Breast epithelium (tissue), 4 donors: Measurements from ENCODE around the gene DNAH10. TPM values are rescaled to one million over a fixed set of nuclear protein-coding genes. Genes with fewer than 3 reads are reported as not detected.
A peak's percentile ranks its signal among the peaks of the same experiment; 100 is the strongest.

Experiments used
- DNase-seq, 2 donors: peaks; one replicate each; pipeline ENCODE4 v3.0.0-alpha.2; 2019; ENCODE audit warnings: low spot score in 2 of 2
- H3K27ac ChIP-seq, 2 donors: fragments of 200-600 bp; sonication (generic) in 1 of 2; one replicate each; pipeline ENCODE4 v1.5.1; 2016 to 2019; ENCODE audit warnings: mild to moderate bottlenecking in 1 of 2
- H3K27me3 ChIP-seq, 2 donors: fragments of 200-600 bp; sonication (generic) in 1 of 2; one replicate each; pipeline versions ENCODE4 v1.5.1 to v1.6.0; 2017 to 2019; ENCODE audit warnings: control low read depth in 1 of 2, mild to moderate bottlenecking in 1 of 2
- H3K36me3 ChIP-seq: fragments of 200-600 bp; one replicate; pipeline ENCODE4 v1.5.1; 2019
- H3K4me1 ChIP-seq, 2 donors: fragments of 200-600 bp; sonication (generic); one replicate each; pipeline ENCODE4 v1.5.1; 2016 to 2019; ENCODE audit warnings: control low read depth in 1 of 2
- H3K4me3 ChIP-seq, 3 donors: fragments of 200-600 bp; sonication (generic); 1 replicate in 2 of 3; 2 replicates in 1 of 3; pipeline ENCODE4 v1.5.1; 2016 to 2019; ENCODE audit warnings: mild to moderate bottlenecking in 3 of 3, moderate library complexity in 2 of 3
- H3K9me3 ChIP-seq, 2 donors: fragments of 200-600 bp; sonication (generic) in 1 of 2; one replicate each; pipeline ENCODE4 v1.5.1; 2016 to 2019; ENCODE audit warnings: control low read depth in 1 of 2
- CTCF ChIP-seq, 3 donors: fragments of 450-650 bp; IDR thresholded peaks; one replicate each; pipeline ENCODE4 v1.5.1; 2016 to 2017; ENCODE audit warnings: antibody characterized with exemption in 3 of 3, mild to moderate bottlenecking in 3 of 3, moderate library complexity in 3 of 3
- POLR2A ChIP-seq: fragments of 450-650 bp; IDR thresholded peaks from one replicate; pipeline ENCODE4 v1.6.1; 2016; ENCODE audit warnings: antibody characterized with exemption, mild to moderate bottlenecking, moderate library complexity
- POLR2AphosphoS5 ChIP-seq, 3 donors: sonication (generic); formaldehyde crosslinking; IDR thresholded peaks; one replicate each; pipeline ENCODE4 v1.6.1; 2017; ENCODE audit warnings: antibody characterized with exemption in 3 of 3
- intact Hi-C: fragments of 100-400 bp; cut with DNase I; formaldehyde crosslinking; loops from one replicate; pipeline ENCODE4 v1.15.1; 2023; ENCODE audit warnings: low total_unique reads
- total RNA-seq, 3 donors: library from RNA; depleted of rRNA; stranded (reverse); fragments of >200 nt; gene quantifications; one replicate each; pipeline ENCODE4 v1.1.0, GENCODE V29; 2016

DNAH10 gene
- total RNA-seq, 3 donors from 2014 or later: under 0.01 to 0.44 (median 0.33) TPM

DNA sequence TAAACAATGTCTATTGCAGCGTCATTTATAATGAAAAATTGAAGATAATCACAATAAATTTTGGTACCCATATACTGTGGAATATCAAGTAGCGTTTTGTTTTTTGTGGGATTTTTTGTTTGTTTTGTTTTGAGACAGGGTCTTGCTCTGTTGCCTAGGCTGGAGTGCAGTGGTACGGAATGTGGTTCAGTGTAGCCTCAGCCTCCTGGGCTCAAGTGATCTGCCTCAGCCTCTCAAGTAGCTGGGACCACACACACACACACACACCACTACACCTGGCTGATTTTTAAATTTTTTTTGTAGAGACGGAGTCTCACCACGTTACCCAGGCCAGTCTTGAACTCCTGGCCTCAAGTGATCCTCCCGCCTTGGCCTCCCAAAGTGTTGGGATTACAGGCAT, 217.5 kb downstream of the DNAH10 start:
- Histone ChIP-seq H3K36me3 (no peaks in the 10 kb centered on the region), H3K9me3 (no peaks in the 10 kb centered on the region), H3K4me1 (no peaks in the 10 kb centered on the region), H3K4me3 (no peak overlapping the region), H3K27me3 (no peaks in the 10 kb centered on the region), H3K27ac (no peak overlapping the region)
- no peak for TF ChIP-seq CTCF (IDR thresholded peaks at IDR 0.05)
- TF ChIP-seq POLR2AphosphoS5 (IDR thresholded peaks at IDR 0.05): no peak
- no peak for TF ChIP-seq POLR2A
- DNase-seq: no peak
- intact Hi-C loops: no loop called here

GRCh38 chr12:123982269-123982668, 220.2 kb downstream of the DNAH10 start:
- H3K9me3 ChIP-seq: no peaks in the 10 kb centered on the region
- H3K27me3 ChIP-seq: no peaks in the 10 kb centered on the region
- no peaks in the 10 kb centered on the region for H3K4me1 ChIP-seq
- intact Hi-C loops: no loop called here
- H3K36me3 ChIP-seq: no peaks in the 10 kb centered on the region
- no peak for TF ChIP-seq POLR2AphosphoS5 (IDR thresholded peaks at IDR 0.05)
- TF ChIP-seq POLR2A: no peak
- no peak for TF ChIP-seq CTCF (IDR thresholded peaks at IDR 0.05)
- H3K27ac ChIP-seq: no peak overlapping the region
- no peak for DNase-seq
- no peak overlapping the region for H3K4me3 ChIP-seq

- H3K4me1 ChIP-seq: no peaks in the 10 kb centered on the region
- no peaks in the 10 kb centered on the region for H3K27me3 ChIP-seq
- H3K9me3 ChIP-seq: no peaks in the 10 kb centered on the region
- no peaks in the 10 kb centered on the region for H3K36me3 ChIP-seq
- no peak for DNase-seq
- H3K27ac ChIP-seq: peak overlapping the region; percentile 9 to 54
- intact Hi-C loops: no loop called here
- TF ChIP-seq POLR2AphosphoS5 (IDR thresholded peaks at IDR 0.05) (peak in 1 of 3 donors; percentile 54), CTCF (IDR thresholded peaks at IDR 0.05) (peak in 1 of 3 donors; percentile 53), POLR2A (no peak)
- H3K4me3 ChIP-seq: no peak overlapping the region
Observed at GRCh38 chr12:123983822-123984485, 221.9 kb downstream of the DNAH10 start.

DNA sequence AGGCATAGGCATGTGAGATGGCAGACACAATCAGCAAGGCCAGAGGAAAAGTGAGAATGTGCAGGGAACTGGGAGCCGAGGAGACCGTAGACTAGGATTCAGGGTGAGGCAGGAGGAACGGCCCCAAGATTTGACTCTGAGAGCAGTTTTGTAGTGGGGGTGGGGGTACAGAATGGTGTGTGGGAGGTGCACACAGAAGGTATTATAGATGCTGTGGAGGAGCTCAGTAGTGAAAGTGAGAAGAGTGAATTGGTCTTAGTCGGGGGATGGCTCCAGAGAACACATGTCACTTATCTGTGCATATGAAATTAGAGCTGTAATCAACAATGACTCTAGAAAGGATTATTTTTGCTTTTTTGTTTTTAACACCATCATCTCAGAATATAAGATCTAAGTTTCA, 222.8 kb downstream of the DNAH10 start:
- Histone ChIP-seq H3K27ac (peak overlapping the region in 1 of 2 donors; percentile 34), H3K27me3 (no peaks in the 10 kb centered on the region), H3K4me1 (peaks cover 0 to 4% of the 10 kb centered on the region in 2 donors), H3K36me3 (no peaks in the 10 kb centered on the region), H3K9me3 (no peaks in the 10 kb centered on the region), H3K4me3 (no peak overlapping the region)
- intact Hi-C loops: no loop called here
- no peak for DNase-seq
- TF ChIP-seq POLR2AphosphoS5 (IDR thresholded peaks at IDR 0.05) (no peak), CTCF (IDR thresholded peaks at IDR 0.05) (no peak), POLR2A (no peak)

Other genes starting within 250 kb of the DNAH10 start
- 10 to 100 TPM; 14.4 to 15.1 (median 14.7) TPM for gene RILPL1, start 228.6 kb upstream of the DNAH10 start, total RNA-seq
- gene TMED2, start 177.7 kb upstream of the DNAH10 start, total RNA-seq: 100 to 1,000 TPM; 137 to 153 (median 152) TPM
- gene DDX55, start 160.2 kb upstream of the DNAH10 start, total RNA-seq: 10 to 100 TPM; 17.3 to 36.4 (median 19.7) TPM
- gene EIF2B1, start 128.6 kb upstream of the DNAH10 start, total RNA-seq: 100 to 1,000 TPM; 133 to 162 (median 147) TPM
- gene GTF2H3, start 128.5 kb upstream of the DNAH10 start, total RNA-seq: 10 to 100 TPM; 13.0 to 28.1 (median 23.3) TPM
- gene TCTN2, start 91.2 kb upstream of the DNAH10 start, total RNA-seq: 10 to 100 TPM; 11.5 to 22.2 (median 13.1) TPM
- gene ATP6V0A2, start 49.9 kb upstream of the DNAH10 start, total RNA-seq: 10 to 100 TPM; 23.0 to 27.7 (median 26.2) TPM
- gene CCDC92, start 210.5 kb downstream of the DNAH10 start, total RNA-seq: 10 to 100 TPM; 17.4 to 40.0 (median 24.6) TPM
- 100 to 1,000 TPM in 1 of 3 donors, 10 to 100 TPM in 2; 78.3 to 113 (median 97.8) TPM for gene ZNF664, start 210.9 kb downstream of the DNAH10 start, total RNA-seq